Suprapubic skin (tissue), 3 donors: ENCODE data around the gene SLC22A4.

Experiments
- EP300 ChIP-seq: sonication (generic); formaldehyde crosslinking; IDR thresholded peaks from one replicate; pipeline ENCODE4 v1.6.1; 2017; ENCODE audit warnings: antibody characterized with exemption
- POLR2A ChIP-seq, 2 donors: fragments of 450-650 bp; IDR thresholded peaks; one replicate each; pipeline ENCODE4 v1.6.1; 2017; ENCODE audit warnings: antibody characterized with exemption in 2 of 2, mild to moderate bottlenecking in 2 of 2, moderate library complexity in 2 of 2
- TF ChIP-seq, protein P1 (sequence below), 2 donors: fragments of 200-600 bp in 1 of 2; fragments of 450-650 bp in 1 of 2; sonication (generic) in 1 of 2; IDR thresholded peaks; one replicate each; pipeline ENCODE4 v1.5.1; 2016 to 2019; ENCODE audit warnings: antibody characterized with exemption in 2 of 2, mild to moderate bottlenecking in 1 of 2, moderate library complexity in 1 of 2

DNA sequence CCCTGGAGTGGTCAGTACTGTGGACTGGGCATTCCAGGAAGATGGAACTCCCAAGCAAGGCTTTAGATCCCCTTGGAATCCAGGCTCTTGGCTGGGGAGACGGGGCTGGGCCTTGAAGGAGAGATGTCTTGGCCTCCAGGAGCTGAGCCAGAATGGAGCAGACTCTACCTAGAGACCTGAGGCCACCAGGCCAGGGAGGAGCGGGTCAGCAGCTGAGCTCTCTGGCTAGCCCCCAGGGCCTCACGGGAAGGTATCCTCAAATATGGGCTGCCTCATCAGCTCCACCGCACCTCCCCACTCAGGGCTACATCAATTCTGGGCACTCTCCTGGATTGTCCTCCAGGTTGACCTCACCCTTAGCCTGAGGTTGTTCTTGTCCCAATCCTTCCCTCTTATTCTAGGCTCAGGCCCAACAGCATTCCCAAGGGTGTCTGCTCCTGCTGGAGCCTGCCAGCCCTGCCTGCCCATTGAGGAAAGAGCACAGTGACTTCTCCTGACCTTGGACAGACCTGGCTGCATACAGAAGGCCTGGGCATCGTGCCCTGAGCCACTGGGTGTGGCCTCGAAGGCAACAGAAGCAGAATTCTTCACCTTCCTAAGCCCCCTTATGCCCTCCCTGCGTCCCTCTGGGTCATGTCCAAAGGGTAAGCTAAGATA is 39.7 kb upstream of the SLC22A4 start:
- TF ChIP-seq POLR2A (IDR thresholded peaks at IDR 0.05) (no peak), EP300 (no peak)
- TF ChIP-seq, protein P1, sequence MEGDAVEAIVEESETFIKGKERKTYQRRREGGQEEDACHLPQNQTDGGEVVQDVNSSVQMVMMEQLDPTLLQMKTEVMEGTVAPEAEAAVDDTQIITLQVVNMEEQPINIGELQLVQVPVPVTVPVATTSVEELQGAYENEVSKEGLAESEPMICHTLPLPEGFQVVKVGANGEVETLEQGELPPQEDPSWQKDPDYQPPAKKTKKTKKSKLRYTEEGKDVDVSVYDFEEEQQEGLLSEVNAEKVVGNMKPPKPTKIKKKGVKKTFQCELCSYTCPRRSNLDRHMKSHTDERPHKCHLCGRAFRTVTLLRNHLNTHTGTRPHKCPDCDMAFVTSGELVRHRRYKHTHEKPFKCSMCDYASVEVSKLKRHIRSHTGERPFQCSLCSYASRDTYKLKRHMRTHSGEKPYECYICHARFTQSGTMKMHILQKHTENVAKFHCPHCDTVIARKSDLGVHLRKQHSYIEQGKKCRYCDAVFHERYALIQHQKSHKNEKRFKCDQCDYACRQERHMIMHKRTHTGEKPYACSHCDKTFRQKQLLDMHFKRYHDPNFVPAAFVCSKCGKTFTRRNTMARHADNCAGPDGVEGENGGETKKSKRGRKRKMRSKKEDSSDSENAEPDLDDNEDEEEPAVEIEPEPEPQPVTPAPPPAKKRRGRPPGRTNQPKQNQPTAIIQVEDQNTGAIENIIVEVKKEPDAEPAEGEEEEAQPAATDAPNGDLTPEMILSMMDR (IDR thresholded peaks at IDR 0.05), result no peak
